HG02884 (cell line): ENCODE results near the gene TPTE2.
A peak's percentile ranks its signal among the peaks of the same experiment; 100 is the strongest.
"Not testable (repeated sequence)": the region's sequence is repeated elsewhere in the genome, so short reads cannot be mapped to it uniquely, and the experiment has no call there.

ENCODE experiments used
- ATAC-seq: cut with Tn5 transposase; IDR thresholded peaks from one replicate; pipeline ENCODE4 v1.9.1; 2021; ENCODE audit warnings: mild to moderate bottlenecking, moderate library complexity; ENCODE audit not compliant: unreplicated experiment

The TPTE2 gene

DNA sequence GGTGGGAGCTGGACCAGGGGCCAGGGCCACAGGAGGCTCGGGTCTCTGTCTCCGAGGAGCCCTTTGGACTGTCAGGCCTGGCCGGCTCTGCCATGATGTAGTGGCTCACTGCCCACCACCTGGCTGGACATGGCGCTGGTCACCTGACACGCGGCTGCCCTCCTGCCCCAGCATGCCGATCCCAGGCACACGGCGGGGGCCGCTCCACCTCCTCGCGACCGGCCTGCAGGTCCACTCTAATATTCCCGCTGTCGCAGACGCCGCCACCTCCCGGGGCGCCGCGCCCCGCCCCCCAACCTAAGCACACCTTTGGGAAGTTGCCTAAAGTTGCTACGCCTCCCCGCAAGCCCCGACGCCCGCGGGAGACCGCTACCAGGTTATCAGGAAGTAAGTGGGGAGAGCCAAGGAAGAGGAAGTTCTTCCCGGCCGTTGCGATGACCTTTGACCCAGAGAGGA is at the start of gene TPTE2:
Gene TPTE2, minus strand, starts transcription at position 406 of the 456 bp plus-strand sequence. CDS start 58,298 bp downstream, outside the sequence.
- ATAC-seq, result not testable (repeated sequence)

DNA sequence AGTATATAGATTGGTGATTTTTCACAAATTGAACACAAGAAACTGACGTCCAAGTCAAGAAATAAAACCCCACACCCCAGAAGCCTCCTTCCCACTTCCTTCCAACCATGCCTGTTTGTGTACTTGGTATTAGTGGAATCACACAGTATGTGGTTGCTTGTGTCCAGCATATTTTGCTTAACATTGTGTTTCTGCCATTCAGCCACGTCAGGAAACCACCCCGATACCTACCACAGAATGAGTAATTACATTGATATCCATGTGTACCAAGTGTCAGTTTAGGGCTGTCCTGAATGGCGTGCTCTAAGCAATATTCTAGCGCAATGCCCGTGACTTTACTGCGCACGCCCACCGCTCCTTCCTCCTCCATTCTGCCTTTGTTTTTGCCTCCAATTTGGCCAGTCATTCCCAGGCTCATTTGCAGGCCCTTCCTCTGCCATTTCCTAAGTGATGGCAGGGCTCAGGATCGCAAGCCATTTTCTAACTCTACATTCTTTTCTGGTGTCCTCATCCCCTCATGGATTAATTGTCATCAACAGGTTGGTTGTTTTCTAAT is 46.3 kb upstream of the TPTE2 start:
- no peak for ATAC-seq

DNA sequence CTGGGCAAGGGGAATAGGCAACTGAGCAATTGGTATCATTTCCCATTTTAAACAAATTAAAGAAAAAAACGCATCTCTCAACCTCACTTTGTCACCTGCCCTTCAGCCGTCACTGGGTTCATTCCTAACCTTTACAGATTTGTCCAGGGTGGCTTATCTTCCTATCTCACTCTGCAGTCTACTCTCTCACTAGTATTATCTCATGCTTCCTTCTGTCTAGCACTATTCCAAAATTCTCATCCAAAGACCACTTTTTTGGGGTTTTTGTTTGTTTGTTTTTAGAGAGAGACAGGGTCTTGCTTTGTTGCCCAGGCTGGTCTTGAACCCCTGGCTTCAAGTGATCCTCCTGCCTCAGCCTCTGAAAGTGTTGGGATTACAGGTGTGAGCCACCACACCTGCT is 45.4 kb upstream of the TPTE2 start:
- no peak for ATAC-seq

DNA sequence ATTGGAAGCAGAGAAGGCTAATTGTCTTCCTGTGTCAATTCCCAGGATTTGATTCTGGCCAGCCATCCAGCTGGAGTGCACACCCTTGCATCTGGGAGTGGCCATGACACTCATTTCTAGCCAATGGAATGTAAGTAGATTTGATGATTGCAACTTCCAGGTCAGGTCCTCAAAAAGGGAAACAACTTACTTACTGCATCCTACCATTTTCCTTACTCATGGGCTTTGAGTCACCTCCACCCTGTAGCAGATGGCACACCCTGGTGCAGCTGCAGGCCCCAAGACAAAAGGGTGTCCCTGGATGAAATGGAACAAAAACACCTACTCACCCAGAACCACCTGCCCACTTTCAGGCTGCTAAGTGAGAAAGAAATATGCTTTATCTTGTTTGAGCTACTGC is 44.8 kb upstream of the TPTE2 start:
- no peak for ATAC-seq

DNA sequence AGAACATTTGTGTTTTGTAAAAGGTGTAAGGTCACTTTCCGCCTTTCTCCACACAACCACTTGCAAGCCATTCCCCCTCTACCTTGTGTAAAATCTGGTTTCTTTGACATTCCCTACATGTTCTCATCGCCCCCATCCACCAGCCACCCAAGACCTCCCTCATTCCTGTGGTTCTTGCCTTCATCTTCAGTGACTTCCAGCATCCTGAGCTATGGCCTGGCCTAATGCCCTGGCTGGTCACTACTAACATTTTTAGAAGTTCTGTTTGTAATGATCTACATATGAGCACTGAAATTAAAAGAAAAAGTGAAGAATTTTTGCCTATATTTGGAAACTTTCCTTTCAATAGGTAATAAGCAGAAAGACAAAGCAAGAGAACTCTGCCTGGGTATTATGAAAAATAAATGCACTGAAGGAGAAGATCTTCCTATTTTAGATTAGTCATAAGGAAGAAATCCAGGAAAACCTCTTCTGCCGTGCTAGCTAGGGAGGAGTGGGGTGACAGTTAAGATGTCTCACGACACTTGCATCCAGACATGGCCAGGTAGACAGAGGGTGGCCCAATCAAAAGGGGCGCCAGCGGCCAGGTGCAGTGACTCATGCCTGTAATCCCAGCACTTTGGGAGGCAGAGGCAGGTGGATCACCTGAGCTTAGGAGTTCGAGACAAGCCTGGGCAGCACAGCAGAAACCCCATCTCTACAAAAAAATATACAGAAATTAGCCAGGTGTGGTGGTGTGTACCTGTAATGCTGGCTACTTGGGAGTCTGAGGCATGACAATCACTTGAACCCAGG is 44.0 kb upstream of the TPTE2 start:
- no peak for ATAC-seq

DNA sequence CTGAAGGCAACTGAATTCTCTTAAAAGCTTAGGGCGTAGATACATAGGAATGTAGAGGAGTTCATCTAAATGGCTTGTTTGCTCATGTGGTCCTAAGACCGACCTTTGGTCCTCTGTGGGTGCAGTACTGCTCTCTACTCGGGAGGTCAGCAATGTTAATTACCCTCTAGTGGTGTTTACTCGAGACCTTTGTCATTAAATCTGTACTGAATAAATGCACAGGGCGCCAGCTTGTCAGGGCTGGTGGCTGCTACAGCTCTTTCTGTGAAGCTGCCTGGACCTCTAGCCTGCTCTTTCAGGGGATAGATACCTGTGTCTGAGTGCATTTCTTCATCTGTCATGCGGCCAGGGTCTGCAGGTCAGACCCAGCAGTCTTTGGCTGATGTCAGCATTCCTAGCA is 43.0 kb upstream of the TPTE2 start:
- ATAC-seq, result no peak

DNA sequence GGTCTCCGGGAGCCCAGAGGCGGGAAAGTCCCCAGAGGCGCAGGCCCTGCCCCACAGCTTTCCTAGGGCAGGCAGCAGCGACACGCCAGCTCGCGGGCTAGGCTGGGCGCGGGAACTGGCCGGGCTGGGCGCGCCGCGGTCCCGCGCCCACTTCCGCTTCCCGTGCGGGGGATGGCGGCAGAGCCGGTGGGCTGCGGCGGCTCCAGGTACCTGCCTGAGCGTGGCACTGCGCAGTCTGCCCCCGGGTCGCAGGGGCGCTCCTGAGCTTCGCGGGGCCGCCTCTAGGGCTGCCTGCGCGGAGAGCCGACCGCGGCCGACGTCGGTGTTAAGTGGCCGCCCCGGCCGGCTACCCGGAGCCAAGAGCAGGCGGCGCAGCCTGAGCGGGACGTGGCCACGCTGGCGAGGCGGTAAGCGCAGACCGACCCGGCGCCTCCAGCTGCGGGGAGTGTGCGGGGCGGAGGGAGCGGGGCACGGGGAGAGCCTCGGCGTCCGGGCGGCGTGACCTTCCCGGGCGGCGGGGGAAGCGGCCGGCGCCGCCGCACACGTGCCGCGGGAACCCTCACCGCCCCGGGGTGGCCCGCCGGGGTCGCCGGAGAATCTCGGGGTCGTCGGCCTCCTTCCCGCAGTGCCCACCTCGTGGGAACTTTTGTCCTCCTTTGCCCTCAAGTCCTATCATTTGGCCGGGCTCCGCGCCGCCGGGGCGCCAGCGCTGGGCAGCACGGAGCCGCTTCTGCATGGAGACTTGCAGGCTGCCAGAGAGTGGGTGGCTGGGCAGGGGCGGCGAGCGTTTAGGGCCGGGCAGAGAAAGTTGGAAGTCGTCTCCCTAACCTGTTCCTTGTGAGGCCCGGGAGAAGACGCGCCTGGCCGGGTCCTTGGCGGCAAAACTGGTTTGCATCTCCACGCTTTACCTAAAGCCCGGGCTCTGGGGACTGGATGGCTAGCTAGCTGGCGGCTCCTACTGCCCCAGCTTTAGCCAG is 40.7 kb upstream of the TPTE2 start:
- ATAC-seq, result peak; percentile 77

DNA sequence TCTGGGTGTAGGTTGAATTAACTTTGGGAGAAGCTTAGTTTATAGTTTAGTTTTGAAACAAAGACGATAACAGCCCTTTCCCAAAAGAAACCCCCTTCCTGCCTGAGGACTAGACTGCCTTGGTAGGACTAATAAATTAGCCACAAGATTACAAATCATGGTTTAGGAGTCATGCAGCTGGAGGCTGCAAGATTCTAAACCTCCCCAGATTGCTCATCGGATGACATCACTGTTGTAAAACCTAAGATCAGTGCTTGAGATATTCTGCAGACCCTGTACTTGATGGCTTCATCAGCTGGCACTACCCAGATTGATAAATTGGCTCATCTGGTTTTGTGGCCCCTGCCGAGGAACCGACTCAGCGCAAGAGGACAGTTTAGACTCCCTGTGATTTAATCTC is 36.2 kb upstream of the TPTE2 start:
- no peak for ATAC-seq

DNA sequence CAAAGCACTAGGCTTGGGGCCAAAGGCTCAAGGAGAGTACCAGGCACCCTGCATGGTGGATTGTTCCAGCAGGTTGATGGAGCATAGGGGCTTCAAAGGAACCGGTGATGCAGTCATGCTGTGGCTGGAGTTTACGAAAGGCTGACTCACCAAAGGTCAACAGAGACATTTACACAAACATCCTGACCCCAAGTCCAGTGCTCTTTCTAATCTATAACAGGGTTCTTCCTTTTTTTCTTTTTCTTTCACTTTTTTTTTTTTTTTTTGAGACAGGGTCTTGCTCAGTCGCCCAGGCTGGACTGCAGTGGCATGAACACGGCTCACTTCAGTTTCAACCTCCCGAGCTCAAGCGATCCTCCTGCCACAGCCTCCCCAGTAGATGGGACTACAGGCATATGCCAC is 35.6 kb upstream of the TPTE2 start:
- ATAC-seq, result no peak

DNA sequence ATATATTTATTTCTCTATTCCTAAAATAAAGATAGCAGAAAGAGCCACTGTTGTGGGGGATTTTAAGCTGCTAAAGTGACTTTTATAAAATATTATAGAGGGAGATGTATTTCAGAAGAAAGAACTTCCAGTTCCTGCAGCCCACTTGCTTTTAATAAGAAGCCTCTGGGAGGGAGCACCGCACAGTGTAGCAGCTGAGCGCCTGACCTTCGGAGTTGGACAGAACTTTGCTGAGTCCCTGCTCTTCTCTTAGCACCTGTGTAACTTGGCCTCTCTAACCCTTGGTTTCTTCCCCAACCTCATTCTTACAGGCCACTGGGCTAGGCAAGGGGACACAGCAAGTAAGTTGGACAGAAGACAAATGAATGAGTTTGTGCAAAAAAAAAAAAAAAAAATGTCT is 34.8 kb upstream of the TPTE2 start:
- no peak for ATAC-seq

DNA sequence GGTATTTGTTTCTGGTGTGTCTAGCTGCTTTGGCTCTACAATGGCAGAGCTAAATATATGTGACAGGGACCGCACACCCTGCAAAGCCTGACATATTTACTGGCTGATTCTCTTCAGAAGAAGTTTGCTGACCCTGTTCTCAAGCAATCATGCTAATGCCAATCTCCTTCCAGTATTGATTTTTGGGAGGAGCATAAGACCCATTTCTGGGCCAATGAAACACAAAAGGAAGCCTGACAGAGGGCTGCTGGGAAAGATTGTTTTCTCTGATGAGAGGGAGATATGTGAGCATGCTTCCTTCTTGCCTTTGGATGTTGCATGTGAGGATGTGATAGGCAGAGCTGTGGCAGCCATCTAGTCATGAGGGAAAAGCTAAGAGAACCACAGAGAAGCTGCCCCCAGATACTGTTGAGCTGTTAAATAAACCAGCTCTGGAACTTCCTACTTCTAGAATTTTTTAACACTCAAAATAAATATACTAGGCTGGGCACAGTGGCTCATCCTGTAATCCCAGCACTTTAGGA is 31.4 kb upstream of the TPTE2 start:
- ATAC-seq, result no peak

DNA sequence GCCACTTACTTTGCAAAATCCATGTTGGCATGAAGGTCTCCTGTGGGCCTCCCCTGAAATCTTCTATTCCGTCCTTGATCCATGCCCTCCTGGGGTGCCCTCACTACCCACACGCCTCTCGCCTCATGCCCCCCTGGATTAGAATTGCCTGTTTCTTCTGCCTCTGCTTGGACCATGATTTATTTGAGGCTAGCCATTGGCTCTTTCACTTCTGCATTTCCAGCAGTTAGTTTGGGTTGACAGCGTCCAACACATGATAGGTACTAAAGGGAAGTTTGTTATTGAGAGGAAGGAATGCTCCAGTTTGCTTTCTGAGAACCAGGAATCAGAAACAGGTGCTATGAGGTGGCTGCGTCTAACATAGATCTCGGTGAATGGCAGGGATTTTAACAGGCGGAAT is 30.5 kb upstream of the TPTE2 start:
- no peak for ATAC-seq

DNA sequence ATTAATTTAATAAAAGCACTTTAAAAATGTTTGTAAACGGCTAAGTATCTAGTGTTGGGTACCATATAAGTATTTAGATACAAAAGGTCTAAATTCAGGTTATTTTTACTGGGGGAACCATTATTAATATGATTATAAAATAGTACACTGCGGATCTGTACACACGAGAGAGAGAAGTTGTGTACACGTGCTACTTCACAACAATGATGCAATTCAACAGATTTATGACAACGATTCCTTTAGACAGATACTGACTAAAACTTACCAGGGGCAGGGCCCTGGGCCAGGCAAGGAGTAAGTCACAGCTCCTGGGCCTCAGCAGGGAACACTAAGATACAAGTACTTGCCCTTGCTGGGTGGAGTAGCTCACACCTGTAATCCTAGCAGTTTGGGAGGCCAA is 29.1 kb upstream of the TPTE2 start:
- no peak for ATAC-seq

DNA sequence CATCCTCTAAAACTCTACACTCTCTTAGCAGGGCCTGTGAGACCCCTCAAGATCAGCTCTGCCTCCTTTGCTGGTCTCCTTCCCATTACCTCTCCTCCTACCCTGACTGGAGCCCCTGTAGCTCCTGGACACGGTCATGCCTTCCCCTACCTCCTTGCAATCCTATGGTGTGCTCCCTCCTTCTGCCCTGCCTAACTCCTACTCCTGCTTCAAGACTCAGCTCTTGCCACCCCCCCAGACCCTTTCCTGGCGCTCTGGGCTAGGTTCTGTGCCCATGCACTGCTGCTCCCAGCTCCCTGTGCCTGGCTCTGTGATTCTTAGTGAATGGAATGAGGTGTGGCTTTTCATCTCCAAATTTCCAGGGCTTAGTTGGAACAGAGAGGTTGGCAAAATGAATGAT is 28.0 kb upstream of the TPTE2 start:
- no peak for ATAC-seq

DNA sequence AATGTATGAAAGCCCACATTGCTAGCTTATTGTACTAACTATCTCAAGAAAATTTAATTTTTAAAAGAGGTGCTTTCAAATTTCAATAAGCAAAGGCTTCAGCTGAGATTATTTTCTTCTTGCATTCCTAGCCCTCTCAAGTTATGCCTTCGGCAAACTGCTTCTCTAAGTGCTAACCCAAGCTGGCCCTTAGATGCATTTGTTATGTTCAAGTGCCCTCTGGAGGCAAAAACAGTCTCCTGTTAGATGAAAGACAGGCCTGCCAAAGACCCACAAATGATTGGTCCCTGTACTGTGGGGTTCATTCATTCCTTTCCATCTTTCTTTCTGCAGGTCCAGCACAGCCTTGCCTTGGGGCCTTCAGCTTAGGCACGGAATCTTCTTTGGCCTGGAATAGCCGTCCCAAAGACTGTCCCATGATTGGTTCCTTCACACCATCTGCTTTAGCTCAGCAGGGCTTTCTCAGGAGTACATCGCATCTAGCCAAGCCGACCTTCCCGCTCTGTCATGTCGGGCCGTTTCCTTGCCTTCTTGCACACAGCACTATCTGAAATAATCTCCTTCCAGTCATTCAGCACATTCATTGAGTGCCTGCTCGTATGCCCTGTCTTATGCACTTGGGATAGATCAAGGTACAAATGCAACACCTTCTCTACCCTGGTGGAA is 26.4 kb upstream of the TPTE2 start:
- peak; percentile 67 for ATAC-seq

DNA sequence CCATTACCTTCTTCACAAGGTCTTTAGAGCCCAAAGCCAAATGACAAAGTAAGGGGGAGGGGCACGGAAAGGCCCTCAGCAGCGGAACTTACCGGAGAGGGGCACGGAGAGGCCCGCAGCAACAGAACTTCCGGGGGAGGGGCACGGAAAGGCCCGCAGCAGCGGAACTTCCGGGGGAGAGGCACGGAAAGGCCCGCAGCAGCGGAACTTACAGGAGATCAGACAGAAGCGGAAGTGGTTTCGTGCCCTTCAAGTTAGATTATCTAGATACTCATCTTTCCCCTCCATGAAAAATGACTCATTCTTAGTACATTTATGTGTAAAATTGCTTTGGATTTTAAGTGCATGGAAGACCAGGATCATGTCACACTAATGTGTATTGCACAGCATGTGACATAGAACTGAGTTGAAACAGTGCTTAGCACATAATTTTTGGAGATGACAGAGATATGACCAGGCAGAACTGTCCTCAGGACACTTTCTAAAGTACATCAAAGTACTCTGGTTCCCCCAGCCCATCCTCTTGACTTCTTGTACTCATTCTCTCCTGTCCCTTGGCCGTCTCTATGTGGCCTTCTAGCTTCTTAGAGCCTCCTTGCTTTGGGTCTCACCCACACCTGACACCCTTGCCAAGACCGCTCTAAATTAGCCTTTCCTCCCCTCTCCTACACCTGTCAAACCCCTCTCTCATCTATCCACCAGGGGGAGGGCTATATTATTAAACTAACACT is 25.7 kb upstream of the TPTE2 start:
- peak; percentile 79 for ATAC-seq

DNA sequence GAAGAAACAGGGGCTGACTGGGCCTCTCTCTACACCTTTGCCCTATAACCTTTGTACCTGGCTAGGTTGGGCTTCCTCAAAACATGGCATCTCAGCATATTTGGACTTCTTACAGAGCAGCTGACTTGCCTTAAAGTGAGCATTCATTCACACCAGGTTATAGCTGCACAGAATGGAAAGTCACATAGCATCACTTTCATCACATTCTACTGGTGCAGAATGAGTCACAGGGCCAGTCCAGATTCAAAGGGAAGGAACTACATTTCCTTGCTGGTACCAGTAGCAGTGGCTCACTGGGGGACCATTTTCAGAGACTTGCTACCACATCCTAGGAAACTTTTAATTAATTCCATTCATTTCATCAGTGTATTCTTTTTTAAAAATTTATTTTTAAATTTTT is 20.3 kb upstream of the TPTE2 start:
- no peak for ATAC-seq

DNA sequence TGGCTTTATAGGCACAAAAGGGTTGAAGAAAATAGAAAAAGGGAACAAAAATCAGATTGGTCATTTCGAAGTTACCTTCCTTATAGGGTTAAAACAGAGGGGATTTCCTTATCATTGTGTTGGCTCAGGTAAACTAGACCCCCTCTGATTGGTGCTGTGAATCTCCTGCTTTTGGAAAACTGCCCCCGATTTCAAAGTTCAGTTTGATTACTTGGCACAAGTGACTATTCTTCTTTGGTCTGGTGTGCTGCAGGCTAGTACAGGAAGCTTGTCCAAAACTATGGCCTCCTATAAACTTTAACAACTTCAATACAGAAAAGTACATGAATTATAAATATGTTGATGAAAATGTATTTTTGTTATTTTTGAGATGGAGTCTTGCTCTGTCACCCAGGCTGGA is 13.9 kb upstream of the TPTE2 start:
- no peak for ATAC-seq

DNA sequence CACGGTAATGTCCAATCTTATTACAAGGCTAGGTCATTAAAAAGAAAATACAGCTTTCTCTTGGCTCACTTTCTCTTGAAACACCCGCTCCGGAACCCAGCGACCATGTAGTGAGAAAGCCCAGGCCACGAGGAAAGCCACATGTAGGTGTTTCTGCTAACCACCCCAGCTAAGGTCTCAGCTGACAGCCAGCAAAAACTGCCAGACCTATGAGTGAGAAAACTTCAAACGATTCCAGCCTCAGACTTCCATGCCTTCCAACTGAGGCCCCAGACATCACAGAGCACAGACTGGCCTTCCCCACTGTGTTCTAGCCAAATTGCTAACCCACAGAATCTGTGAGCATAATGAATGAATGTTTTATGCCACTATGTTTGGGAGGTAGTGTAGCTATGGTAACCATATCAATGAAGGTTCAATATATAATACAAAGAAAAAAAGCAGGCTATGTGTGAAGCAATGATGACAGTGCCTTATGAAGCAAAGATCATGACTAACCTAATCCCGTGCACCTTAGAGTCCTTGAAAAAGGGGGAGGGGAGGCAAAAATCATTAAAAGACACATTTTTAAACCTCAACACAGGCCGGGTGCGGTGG is 11.9 kb upstream of the TPTE2 start:
- no peak for ATAC-seq

DNA sequence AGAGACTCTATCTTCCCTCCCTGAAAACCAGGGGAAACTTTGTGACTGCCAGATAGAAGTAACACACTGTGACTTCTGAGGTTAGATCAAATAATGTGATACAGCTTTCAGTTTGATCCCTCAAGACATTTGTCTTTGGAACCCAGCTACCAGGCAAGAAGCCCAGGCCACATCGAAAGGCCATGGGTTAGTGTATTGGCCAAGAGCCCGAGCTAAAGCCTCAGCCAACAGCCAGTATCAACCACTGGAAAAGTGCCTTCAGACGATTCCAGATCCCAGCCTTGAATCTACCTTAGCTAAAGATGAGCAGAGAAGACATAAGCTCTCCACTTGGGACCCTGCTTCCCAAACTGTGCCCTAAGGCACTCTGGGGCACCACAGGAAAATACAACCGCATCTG is 10.9 kb upstream of the TPTE2 start:
- ATAC-seq, result no peak
